Activated T-helper 1 cell treated with anti-CD3 and anti-CD28 coated beads, Interleukin-2, amount 50 U/mL, for 16 hours (primary cell): Measurements from ENCODE around the gene FAF1.

Source experiments
- DNase-seq, 2 donors: peaks; one replicate each; pipeline ENCODE4 v3.0.0-alpha.2; 2020; ENCODE audit warnings: low read depth in 1 of 2, low spot score in 1 of 2

FAF1 gene

GRCh38 chr1:50450861-50451653 lies 509.0 kb downstream of the FAF1 start:
- no peak for DNase-seq

GRCh38 chr1:50447961-50448360 lies 512.1 kb downstream of the FAF1 start:
- DNase-seq: no peak

- DNase-seq: no peak
Measured at GRCh38 chr1:50441183-50441582, 518.9 kb downstream of the FAF1 start.

- DNase-seq: no peak
Measured at GRCh38 chr1:50438945-50439344, 521.1 kb downstream of the FAF1 start.

- DNase-seq: no peak
Measured at GRCh38 chr1:50436489-50436888, 523.6 kb downstream of the FAF1 start.

- DNase-seq: no peak
Measured at GRCh38 chr1:50430010-50430405, 530.1 kb downstream of the FAF1 start.

- DNase-seq: no peak
Measured at GRCh38 chr1:50427818-50428779, 532.0 kb downstream of the FAF1 start.

- no peak for DNase-seq
Measured at GRCh38 chr1:50427086-50427817, 532.8 kb downstream of the FAF1 start.

GRCh38 chr1:50426702-50427085 lies 533.4 kb downstream of the FAF1 start:
- no peak for DNase-seq

GRCh38 chr1:50426108-50426700 lies 533.9 kb downstream of the FAF1 start:
- no peak for DNase-seq

- no peak for DNase-seq
Measured at GRCh38 chr1:50425376-50426107, 534.5 kb downstream of the FAF1 start.

GRCh38 chr1:50424884-50425375 lies 535.1 kb downstream of the FAF1 start:
- no peak for DNase-seq

GRCh38 chr1:50424045-50424883 lies 535.8 kb downstream of the FAF1 start:
- DNase-seq: no peak

- DNase-seq: no peak
Measured at GRCh38 chr1:50423670-50424000, 536.4 kb downstream of the FAF1 start.

GRCh38 chr1:50422946-50423669 lies 537.0 kb downstream of the FAF1 start, which contains the start of gene DMRTA2:
DMRTA2 (minus strand) TSS chr1:50423443; CDS start chr1:50421536, 1,907 bp downstream.
- no peak for DNase-seq

- no peak for DNase-seq
Measured at GRCh38 chr1:50422675-50422945, 537.5 kb downstream of the FAF1 start.

GRCh38 chr1:50421768-50422674 lies 538.0 kb downstream of the FAF1 start:
- DNase-seq: no peak

- no peak for DNase-seq
Measured at GRCh38 chr1:50421366-50421748, 538.7 kb downstream of the FAF1 start.
